ENCODE measurements around the gene OLA1.

Gene OLA1

GRCh38 chr2:174058456-174058855 is 189.9 kb downstream of the OLA1 start:
- no peak for DNase-seq

DNA sequence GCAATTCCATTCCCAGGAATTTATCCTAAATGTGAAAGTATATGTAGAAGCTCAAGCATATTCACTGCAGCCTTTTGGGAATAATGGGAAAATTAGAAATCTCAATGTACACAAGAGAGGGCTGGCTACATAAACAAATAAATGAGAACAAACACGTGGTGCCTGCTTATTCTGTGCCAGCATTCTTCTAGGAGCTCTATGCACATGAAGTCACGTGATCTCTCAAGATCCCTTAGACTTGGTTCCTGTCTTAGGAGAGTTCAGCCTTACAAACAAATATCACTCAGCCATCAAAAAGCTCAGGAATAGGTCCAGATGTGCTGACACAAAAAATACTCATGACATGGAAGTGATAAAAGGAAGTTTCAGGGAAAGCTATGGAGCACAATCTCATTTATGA is 190.3 kb downstream of the OLA1 start:
- DNase-seq: no peak

GRCh38 chr2:174054926-174055325 is 193.4 kb downstream of the OLA1 start:
- no peak for DNase-seq

DNA sequence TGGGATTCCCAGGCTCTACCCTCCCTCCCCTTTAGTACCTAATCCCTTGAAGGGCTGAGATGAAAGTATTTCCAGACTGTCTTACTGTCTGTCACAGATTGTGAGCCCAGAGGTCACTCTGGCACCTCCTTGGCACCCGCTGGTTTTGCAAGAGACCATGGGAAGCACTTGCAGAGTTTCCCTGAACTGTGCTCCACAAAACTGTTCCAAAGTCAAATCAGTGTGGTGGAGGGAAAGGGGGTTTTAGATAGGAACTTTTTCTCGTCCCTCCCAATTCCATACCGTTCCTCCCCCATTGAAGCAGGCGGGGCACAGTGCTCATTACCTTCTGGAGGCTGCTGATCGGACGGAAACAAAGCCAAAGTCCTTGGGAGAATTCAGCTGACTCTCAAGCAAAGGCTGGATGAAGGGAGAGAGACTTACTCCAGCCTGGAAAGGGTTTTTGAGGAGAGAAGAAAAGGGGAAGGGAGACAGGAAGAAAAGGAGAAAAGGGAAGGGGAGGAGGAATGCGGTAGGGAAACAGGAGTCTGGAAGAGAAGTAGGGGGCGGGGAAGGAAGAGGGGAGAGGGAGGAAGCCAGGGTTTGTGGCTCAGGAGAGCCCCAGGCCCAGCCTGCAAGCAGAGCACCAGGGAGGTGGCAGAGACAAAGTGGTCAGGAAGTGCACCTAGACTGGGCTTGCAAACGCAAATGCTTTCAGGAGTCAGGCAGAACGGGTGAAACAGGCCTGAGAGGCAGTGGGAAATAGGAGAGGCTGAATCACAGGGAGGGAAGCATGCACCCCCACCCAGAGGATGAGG is 194.8 kb downstream of the OLA1 start:
- no peak for DNase-seq

DNA sequence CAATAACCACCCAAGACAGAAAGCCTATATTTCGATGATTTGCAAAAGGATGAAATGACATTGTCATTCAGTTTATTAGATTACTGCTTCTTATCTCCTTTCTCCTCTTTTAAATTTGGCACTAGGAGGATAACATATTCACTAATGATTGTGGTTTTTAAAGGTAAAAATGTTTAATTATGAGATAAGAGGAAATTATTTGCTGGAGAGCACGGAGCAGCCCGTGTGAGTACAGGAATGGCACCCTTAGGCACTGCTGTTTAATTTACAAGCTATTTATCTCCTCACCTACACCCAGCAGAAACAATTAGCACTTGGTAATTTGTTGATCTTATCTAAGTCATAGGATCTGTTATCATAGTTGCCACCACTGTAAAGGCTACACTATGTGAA is 195.8 kb downstream of the OLA1 start:
- DNase-seq: no peak

GRCh38 chr2:174051741-174052583 is 196.4 kb downstream of the OLA1 start:
- no peak for DNase-seq

DNA sequence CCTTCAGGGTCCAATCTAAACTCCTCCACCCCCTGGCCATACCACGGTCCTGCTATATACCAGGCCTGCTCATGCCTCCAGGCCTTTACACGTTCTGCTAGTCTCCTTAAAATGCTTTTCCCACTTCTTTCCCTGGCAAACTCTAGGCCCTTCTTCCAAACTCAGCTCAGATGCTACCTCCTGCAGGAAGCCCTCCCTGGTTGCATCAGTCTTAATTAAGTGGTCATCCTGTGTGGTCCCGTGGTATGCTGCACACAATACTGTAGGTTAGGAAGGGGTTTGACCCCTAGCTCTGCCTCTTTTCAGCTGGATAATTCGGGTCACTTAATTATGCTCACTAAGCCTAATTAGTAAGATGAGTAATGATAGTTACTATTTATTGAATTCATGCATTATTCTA is 197.3 kb downstream of the OLA1 start:
- no peak for DNase-seq

GRCh38 chr2:174049895-174050294 is 198.4 kb downstream of the OLA1 start:
- no peak for DNase-seq

- DNase-seq: no peak
These were observed 200.1 kb downstream of the OLA1 start for GRCh38 chr2:174048243-174048642.

DNA sequence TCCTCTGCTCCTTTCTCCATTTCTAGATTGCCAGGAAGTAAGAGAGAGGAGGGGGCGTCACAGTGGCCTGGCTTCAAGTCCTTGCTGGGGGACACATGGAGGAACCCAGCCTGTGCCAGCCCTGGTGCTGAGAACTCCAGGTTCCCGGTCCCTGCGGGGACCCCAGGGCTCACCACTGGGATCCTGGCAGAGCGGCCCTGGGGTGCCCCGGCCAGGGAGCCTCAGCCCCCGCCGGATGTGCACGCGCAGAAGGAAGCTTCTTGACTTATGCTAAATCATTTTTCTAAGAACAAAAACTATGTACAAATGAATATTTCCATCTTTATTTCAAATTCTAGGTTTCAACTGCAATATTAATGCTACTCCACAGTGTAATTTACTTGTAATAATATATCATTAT is 200.6 kb downstream of the OLA1 start:
- no peak for DNase-seq

GRCh38 chr2:174046172-174046571 is 202.2 kb downstream of the OLA1 start:
- no peak for DNase-seq

GRCh38 chr2:174044556-174044955 is 203.8 kb downstream of the OLA1 start:
- no peak for DNase-seq

DNA sequence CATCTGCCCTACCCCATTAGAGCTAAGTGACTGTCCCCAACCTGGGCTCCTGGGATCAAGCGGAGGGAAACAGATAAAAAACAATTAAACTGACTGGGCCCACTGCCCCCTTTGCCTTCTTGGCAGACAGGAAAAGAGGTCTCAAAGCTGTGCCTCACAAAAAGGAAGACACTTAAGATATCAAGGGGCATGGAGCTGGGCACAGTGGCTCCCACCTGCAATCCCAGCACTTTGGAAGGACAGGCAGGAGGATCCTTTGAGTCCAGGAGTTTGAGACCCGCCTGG is 208.0 kb downstream of the OLA1 start:
- DNase-seq: no peak

DNA sequence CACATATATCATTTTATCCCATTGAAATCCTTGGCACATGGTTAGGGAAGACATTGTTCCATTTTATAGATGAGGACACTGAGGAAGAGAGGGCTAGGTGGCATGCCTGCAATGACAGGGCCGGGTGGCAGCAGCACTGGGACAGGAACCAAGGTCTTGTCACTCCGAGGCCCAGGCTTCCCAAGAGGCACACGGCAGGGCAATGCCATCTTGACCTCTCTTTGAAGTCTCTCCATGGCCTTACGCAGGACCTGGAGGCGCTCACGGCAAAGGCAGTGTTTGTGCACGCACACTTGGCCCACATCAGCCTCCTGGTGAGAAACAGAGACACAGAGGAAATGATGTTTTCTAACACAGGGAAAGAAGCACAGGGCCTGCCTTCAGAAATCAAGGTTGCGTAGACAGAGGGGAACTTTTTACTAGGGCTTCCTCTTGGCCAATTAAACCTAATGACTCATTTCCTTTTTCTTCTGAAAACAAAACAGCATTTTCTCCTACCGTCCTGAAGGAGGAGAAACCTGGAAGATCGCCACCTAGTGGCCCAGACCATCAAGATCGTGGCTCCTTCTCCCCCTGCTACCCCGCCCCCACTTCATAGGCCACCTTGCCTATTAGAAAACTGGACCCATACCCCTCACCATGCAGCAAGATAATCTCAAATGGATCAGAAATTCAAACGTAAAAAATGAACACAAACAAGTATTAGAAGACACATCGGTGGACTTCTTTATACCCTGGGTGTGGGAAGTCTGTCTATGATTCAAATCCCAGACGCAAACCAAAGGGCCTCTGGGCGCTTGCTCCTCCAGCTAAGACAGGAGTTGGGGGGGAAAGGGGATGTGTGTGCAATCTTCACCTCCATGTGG is 208.5 kb downstream of the OLA1 start:
- peak; percentile 92 for DNase-seq

DNA sequence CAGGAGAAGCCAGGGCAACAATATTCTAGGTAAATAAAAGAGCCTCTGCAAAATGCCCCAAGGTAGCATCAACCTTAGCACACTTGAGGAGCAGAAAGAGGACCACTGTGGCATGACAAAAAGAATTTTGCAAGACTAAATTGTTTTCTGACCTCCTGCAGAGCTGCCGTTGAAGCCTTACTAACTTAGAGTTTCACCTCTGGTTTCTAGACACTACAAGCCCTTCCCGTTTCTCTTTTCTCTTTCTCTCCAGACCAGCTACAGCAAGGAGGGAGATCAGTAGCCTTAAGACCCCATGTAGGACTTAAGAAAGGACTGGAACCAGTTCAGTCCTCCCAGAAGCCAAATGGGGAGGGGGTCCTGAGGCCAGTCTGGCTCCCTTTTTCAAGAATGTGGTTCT is 209.9 kb downstream of the OLA1 start:
- no peak for DNase-seq

- no peak for DNase-seq
These were observed 211.5 kb downstream of the OLA1 start for GRCh38 chr2:174036825-174037224.

GRCh38 chr2:174035981-174036742 is 212.2 kb downstream of the OLA1 start:
- no peak for DNase-seq

DNA sequence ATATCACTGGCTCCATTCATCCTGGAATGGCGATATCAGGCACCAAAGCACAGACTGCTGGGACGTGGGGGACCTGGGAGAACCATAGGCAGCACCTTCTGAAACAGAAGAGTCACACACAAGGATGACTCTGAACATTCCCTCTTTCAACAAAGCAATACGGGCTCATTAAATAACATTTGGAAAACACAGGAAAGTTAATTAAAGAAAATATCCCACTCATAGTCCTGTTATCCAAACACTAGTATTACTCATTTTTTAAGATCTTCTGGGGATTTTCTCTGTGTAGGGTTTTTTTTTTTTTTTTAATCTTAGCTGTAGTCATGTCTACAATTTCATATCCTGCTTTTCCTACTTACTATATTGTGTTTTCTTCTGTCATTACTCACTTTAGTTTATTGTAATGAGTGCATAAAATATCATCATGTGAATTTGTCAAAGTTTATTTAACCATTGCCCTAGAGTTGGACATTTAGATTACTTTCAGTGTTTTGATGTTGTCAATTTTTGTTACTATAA is 213.2 kb downstream of the OLA1 start:
- no peak for DNase-seq

DNA sequence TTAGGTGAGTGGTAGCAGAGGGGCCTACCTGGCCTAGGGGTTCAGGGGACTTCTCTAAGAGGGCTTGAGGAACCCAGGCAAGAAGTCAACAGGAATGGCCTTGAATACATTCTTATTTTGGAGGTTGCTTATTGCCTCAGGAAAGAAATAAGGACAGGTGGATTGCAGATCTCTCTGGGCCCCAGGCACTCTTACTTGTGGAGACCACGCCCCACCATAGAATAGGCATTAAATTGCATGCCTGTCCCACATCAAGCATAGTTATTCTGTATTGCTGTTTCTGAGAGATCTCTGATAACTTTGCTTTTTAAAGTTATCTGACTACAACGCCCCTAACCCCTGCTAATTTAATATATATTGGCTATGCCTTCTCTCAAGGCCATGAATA is 215.2 kb downstream of the OLA1 start:
- DNase-seq: no peak

- DNase-seq: no peak
These were observed 217.1 kb downstream of the OLA1 start for GRCh38 chr2:174031226-174031625.

DNA sequence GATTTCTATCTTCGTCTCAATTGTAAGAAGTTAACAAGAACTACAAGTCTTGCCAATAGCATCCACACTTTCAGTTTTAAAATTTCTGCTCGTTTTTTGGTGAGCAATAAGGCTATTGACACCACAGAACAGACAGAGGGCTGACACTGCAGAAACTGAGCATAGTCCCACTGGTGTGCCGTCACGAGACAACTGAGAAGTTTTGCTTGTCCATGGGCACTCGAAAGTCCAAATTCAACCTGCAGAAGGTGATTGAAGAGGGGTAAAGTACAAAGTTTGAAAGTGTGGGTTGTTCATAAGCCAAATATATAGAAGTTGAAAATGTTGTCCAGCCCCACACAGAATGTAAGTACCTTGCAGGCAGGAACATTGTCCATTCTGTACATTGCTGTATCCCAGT is 219.4 kb downstream of the OLA1 start:
- DNase-seq: no peak

DNA sequence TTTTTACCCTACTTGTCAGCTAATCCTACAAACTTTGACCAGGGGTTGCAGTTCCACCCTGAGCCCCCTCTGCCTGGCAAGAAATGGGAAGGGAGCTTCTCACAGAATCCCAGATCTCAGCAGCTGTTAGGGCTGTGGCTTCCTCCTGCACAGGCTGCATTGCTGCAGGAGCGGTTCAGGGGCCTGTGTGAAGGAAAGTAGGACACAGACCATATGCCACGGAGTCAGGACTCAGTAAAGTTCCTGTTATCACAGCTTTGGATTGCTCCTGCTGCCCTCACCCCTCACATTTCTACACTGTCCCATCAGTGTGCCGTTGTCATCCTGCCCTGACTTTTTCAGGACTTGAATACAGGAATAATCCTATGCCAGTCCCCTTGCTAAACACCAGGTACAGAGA is 220.4 kb downstream of the OLA1 start:
- DNase-seq: no peak
